ENCODE data around the gene PDSS2.

GRCh38 chr6:107368471-107368870, 90.9 kb downstream of the PDSS2 start:
- TF ChIP-seq, protein P1, sequence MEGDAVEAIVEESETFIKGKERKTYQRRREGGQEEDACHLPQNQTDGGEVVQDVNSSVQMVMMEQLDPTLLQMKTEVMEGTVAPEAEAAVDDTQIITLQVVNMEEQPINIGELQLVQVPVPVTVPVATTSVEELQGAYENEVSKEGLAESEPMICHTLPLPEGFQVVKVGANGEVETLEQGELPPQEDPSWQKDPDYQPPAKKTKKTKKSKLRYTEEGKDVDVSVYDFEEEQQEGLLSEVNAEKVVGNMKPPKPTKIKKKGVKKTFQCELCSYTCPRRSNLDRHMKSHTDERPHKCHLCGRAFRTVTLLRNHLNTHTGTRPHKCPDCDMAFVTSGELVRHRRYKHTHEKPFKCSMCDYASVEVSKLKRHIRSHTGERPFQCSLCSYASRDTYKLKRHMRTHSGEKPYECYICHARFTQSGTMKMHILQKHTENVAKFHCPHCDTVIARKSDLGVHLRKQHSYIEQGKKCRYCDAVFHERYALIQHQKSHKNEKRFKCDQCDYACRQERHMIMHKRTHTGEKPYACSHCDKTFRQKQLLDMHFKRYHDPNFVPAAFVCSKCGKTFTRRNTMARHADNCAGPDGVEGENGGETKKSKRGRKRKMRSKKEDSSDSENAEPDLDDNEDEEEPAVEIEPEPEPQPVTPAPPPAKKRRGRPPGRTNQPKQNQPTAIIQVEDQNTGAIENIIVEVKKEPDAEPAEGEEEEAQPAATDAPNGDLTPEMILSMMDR (optimal IDR thresholded peaks at IDR 0.05 in 1 of 3, IDR thresholded peaks at IDR 0.05 in 1 of 3, conservative IDR thresholded peaks at IDR 0.05 in 1 of 3; ENCODE audit: extremely low read depth in 1 of 3, insufficient read depth in 2 of 3, low read length in 3 of 3) = no peak
- TF ChIP-seq EZH2 (IDR thresholded peaks at IDR 0.05; ENCODE audit: low read length) = no peak

Data from keratinocyte (primary cell).